Measurements from ENCODE around the gene ASCC2. TPM values are rescaled to one million over a fixed set of nuclear protein-coding genes. Genes with fewer than 3 reads are reported as not detected.
"Not testable (repeated sequence)": the region's sequence is repeated elsewhere in the genome, so short reads cannot be mapped to it uniquely, and the experiment has no call there.

The ASCC2 gene
- polyA plus RNA-seq, 1 donor, result 33.8 TPM

DNA sequence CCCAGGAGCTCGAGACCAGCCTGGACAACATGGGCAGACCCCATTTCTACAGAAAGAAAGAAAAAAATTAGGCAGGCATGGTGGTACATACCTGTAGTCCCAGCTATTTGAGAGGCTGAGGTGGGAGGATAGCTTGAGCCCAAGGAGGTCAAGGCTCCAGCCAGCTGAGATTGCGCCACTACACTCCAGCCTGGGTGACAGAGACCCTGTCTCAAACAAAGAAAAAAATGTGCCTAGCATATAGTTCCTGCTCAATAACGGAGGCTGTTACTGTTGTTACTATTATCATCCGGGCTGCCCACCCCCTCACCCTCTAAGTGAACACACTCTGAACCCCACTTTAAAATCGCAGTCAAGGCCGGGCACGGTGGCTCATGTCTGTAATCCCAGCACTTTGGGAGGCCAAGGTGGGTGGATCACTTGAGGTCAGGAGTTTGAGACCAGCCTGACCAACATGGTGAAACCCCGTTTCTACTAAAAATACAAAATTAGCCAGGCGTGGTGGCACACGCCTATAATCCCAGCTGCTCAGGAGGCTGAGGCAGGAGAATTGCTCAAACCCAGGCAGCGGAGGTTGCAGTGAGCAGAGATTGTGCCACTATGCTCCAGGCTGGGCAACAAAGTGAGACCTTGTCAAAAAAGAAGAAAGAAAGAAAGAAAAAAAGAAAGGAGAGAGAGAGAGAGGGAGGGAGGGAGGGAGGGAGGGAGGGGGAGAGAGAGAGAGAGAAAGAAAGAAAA lies 83.2 kb downstream of the ASCC2 start:
- DNase-seq (ENCODE audit: low read depth), result not testable (repeated sequence)

DNA sequence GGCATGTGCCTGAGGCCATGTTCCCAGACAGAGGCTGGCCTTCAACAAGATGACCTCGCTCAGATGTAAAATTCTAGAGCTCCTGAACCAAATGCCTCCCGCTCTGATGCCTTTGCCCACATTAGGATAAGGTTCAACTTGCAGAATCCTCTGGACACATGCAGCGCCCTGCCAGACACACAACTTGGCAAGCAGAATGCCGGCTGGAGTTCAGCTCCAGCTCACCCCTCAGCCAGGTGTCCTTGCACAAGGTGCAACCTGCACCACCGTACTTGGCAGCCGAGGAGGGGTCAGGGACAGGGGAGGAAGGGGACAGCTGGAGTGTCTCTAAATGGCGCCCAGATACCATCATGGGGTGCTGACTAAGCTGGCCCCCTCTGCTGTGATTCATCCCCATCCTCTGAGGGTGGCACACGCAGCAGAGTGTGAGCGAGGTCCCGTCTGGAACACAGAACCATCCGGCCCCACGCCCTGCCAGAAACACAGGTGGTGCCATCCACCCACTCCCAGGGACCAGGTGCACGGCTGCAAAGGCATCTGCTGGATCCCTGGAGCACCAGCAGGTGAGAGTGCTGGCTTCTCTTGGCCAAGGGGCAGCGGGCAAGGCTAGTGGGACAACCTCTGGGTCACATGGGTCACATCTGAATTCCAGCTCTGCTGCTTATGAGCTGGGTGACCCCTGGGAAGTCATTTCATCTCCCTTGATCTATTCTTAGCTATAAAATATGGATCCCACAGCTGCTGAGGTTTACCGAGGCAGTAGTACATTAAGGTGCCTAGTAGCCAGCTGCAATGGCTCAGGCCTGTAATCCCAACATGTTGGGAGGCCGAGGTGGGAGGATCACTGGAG lies 84.0 kb downstream of the ASCC2 start:
- DNase-seq (ENCODE audit: low read depth), result no peak

DNA sequence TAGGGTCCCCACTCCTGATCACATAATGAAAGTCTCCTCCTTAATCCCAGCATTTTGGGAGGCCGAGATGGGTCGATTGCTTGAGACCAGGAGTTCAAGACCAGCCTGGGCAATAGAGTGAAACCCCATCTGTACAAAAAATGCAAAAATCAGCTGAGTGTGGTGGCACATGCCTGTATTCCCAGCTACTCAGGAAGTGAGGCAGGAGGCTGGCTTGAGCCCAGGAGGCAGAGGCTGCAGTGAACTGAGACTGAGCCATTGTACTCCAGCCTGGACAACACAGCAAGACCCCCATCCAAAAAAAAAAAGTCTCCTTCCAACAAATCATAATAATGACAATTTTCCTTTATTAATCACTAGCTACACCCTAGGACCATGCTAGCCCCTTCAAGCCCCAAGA lies 86.4 kb downstream of the ASCC2 start:
- DNase-seq (ENCODE audit: low read depth), result no peak

DNA sequence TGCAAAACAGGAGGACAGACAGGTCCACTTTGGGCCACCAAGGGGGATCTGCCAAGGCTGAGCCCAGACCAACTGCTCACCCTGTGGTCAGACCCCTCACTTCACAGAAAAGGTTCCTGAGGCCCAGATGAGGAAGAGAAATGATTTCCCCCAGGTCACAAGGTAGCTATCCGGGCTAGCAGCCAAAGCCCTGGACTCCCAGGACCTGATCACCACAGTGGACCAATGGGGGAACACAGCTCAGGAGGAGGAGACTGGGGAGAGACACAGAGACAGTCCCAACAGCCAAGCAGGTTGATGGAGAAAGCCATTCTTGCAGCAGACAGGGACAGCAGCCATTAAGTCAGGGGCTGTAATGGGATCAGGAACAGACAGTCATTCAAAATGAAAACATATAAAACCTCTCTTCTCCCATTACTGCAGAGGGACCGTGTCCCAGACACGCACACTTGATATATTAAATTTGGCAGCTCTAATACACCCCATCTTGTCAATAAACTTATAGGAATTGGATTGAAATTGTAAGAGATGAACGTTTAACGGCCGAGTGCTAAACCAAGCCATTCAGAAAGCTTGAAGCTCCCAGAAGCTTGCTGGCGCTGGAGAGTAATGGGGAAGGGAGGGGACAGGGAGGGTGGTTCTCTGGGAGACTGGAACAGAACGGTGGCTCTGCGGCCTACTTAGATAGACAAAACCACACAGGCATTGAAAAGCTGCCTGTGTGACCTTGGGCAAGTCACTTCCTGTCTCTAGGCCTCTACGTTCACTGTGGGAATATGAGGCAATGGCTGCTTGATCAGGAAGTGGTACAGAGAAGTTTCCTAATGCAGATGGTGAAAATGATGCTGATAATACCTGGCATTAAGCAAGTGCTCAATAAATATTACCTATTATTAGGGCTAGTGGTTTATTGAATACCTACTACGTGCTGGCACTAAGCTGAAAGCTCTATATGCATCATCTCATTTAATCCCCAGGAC lies 87.2 kb downstream of the ASCC2 start:
- DNase-seq (ENCODE audit: low read depth), result no peak

DNA sequence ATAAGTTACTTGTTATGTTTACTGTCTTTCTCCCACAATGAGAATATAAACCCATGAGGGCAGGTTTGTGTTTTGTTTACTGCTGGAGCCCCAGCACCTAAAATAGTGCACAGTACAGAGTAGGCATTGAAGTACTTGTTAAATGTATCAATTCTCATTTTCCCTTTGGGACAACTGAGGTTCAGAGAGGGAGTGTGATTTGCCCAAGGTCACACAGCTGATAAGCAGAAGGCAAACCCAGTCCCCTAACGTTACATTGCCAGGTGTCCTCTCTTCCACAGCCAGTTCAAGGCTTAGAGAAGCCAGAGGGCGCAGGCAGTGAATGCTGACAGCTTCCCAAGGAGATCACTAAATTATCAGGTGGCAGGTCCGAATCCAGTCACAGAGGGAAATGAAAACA lies 88.0 kb downstream of the ASCC2 start:
- DNase-seq (ENCODE audit: low read depth), result no peak

DNA sequence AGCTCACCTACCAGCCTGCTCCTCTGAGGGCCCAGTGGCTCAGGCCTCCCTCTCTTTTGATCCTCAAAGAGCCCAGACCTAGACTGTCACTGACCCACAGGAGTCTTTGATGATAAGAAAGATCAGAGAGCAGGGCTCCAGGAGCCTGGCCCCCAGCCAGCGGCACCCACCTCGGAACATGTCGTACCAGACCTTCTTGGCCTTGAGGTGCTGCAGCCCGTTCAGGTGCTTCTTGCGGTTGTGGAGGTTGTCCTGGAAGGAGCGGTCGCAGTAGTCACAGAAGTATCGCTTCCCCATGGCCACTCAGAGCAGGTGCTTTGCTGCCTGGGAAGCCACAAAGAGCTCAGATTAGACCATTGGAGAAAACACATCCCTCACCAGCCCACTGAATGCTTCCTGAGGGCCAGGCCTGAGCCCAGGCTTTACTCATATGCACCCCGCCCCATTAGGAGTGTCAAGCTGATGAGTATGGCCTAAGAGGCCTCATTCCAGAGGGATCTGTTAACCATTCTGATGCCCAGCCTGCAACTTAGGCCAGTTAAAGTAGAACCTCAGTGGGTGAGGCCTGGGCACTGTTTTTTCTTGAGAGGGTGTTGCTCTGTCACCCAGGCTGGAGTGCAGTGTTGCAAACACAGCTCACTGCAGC lies 89.7 kb downstream of the ASCC2 start:
- DNase-seq (ENCODE audit: low read depth), result no peak

DNA sequence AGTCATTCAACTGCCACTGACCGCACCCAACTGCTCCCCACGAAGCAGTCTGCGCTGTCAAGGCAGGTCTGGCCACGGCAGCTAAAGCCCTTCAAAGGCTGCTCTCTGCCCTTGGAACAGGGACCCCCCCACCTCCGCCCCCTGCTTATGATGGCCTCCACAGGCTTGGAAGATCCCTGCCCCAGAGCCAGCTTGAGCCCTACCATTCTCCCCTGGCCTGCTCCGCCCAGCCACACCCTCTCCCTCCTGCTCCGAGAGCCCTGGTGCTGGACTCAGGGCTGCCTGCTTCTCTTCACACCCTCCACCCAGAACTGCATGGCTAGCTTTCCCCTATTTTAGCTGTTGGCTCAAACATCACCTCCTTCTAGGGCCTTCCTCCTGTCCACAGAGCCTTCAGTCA lies 90.2 kb downstream of the ASCC2 start:
- DNase-seq (ENCODE audit: low read depth), result no peak

DNA sequence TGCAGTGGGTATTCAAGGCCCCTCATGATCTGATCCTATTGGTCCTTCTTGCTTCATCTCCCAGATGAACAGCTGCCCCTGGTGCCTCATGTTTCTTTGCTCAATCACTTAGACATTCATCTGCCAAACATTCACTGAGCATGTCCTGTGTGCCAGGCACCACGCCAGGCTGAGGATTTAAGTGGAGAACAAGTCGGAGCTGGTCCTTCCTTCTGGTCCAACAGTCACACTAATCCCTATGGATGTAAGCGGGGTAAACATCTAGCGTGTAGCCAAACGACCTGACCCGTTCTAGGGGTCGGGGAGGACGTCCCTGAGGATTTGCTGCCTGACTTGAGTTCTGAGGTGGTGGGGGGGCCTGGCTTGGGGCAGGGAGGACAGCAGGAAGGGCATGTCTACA lies 93.2 kb downstream of the ASCC2 start:
- DNase-seq (ENCODE audit: low read depth), result no peak

DNA sequence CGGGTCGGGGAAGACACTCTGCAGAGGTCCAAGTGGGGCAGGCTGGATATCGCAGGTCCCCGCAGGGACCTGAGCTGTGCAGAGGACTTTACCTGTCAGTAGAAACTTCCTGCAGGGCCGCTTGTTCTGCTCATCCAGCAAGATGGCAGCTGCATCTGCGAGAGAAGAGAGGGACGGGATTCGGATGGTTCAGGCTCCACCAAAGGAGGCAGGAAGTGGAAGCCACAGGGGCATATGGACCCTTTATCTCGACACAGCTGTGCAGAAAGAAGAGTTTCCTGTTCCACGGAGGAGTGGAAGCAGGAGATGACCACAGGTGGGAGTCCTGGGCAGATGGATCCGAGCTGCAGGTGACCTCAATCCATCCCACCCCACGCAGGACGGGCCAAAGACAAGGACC lies 95.7 kb downstream of the ASCC2 start:
- DNase-seq (ENCODE audit: low read depth), result no peak

DNA sequence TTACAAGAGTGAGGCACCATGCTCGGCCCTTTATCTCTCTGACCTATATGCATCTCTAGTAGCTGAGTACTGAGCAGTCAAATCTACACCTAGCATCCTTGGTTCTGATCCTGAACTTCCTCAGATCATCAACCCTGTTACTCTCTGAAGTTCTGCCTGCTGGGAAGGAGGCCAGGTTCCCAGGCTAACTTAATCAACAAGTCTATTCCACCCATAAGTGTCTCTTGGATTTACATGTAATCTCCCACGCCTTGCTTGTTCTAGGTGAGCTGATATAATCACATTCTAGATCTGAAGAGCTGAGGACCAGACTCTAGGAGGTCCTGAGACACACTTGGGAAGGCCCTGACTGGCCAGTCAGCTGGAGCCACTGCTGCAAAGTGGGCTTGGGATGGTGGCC lies 96.1 kb downstream of the ASCC2 start:
- DNase-seq (ENCODE audit: low read depth), result no peak

DNA sequence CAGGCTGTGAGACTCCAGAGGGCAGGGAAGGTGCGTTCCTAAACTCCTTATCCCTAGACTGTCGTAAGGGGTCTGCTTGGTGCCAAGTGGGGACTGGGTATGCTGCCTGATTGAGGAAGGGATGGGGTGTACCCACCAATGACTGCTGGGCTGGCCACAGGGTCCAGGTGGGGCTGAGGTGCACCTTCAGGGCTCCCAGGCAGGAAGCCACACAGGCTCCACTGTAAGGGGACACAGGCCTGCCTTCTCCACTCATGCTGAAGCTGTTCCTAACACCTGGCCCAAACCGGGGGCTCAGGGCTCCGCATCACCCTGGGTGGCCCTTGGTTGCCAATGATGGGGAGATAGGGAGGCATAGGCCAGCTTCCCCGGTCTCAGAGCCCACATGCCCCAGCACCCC lies 97.9 kb downstream of the ASCC2 start:
- DNase-seq (ENCODE audit: low read depth), result no peak

DNA sequence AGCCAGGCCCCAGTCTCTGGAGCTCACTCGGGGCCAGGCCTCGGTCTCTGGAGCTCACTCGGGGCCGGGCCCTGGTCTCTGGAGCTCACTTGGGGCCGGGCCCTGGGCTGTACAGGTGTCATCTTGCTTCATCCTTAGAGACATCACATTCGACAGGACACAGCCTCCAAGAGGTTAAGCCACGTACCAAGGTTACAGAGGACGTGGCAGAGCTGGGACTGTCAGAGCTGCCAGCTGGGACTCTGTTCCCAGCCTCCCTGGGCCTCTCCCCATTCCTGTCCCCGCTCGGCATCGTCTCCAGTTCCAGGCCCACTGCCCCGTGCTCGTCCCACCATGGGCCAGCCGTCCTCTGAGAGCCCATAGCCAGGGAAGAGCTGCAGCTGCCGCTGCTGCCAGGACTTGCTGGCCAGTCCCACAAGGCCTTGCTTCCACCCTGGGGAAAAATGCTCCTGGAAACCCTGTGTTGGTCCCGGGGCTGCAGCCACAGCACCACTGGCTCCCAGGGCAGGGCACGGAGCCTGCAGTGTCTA lies 98.7 kb downstream of the ASCC2 start:
- DNase-seq (ENCODE audit: low read depth), result no peak

Other genes starting within 250 kb of the ASCC2 start
- gene NF2, start 234.6 kb downstream of the ASCC2 start, polyA plus RNA-seq (ENCODE audit: insufficient read length), result 18.0 TPM
- 0.14 TPM for gene CABP7, start 118.3 kb downstream of the ASCC2 start, polyA plus RNA-seq (ENCODE audit: insufficient read length)
- gene ZMAT5, start 71.3 kb downstream of the ASCC2 start, polyA plus RNA-seq (ENCODE audit: insufficient read length), result 18.0 TPM
- gene UQCR10, start 70.9 kb downstream of the ASCC2 start, polyA plus RNA-seq (ENCODE audit: insufficient read length), result 130 TPM
- 32.6 TPM for gene MTMR3, start 44.9 kb upstream of the ASCC2 start, polyA plus RNA-seq (ENCODE audit: insufficient read length)
- not detected for gene HORMAD2, start 242.2 kb upstream of the ASCC2 start, polyA plus RNA-seq (ENCODE audit: insufficient read length)

Data from forelimb muscle (tissue), 1 donor.